Breast epithelium (tissue), 3 donors: ENCODE measurements around the gene RPL26.

Experiments used
- CTCF ChIP-seq, 3 donors: fragments of 450-650 bp; IDR thresholded peaks; one replicate each; pipeline ENCODE4 v1.5.1; 2016 to 2017; ENCODE audit warnings: antibody characterized with exemption in 3 of 3, mild to moderate bottlenecking in 3 of 3, moderate library complexity in 3 of 3
- POLR2A ChIP-seq: fragments of 450-650 bp; IDR thresholded peaks from one replicate; pipeline ENCODE4 v1.6.1; 2016; ENCODE audit warnings: antibody characterized with exemption, mild to moderate bottlenecking, moderate library complexity
- POLR2AphosphoS5 ChIP-seq, 3 donors: sonication (generic); formaldehyde crosslinking; IDR thresholded peaks; one replicate each; pipeline ENCODE4 v1.6.1; 2017; ENCODE audit warnings: antibody characterized with exemption in 3 of 3

DNA sequence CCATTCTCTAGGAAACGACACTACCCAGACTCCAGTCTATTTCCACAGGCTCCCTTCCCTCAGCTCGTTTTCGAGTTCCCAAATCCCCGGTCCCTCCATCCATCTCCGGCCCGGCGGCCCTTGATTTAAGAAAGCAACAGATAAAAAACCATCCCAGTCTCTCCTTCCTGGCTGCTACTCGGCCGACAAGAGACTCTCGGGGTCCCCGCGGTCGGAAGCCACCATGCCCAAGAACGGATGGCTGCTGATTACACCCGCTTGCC, 182 bp downstream of the RPL26 start:
- TF ChIP-seq CTCF (IDR thresholded peaks at IDR 0.05) (no peak), POLR2A (no peak), POLR2AphosphoS5 (IDR thresholded peaks at IDR 0.05) (peak in 1 of 3 donors; percentile 96)
